Stimulated activated CD4-positive, alpha-beta T cell treated with anti-CD3 and anti-CD28 coated beads, Interleukin-15, amount 100 ng/mL, for 48 hours (primary cell): ENCODE results near the gene FHIT.

Experiments used
- DNase-seq, 2 donors: peaks; one replicate each; pipeline ENCODE4 v3.0.0-alpha.2; 2020; ENCODE audit warnings: low read depth in 2 of 2

Gene FHIT

DNA sequence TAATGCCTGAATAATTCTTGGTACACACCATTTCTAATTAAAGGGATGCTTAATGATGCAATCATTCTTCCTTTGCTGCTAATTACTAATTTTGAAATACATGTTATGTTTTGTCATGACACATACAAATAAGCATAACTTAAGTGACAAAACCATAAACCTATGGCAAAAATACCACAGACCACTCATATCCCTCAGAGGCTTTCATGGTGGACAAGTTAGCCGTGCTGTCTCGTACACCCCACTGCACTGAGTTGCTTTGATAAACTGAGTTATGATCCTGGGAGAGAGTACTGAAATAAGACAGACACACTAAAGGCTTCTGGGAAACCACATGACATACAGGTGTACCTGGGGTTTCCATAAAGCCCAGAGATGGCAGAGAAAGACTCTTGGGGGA is 913.8 kb downstream of the FHIT start:
- no peak for DNase-seq

DNA sequence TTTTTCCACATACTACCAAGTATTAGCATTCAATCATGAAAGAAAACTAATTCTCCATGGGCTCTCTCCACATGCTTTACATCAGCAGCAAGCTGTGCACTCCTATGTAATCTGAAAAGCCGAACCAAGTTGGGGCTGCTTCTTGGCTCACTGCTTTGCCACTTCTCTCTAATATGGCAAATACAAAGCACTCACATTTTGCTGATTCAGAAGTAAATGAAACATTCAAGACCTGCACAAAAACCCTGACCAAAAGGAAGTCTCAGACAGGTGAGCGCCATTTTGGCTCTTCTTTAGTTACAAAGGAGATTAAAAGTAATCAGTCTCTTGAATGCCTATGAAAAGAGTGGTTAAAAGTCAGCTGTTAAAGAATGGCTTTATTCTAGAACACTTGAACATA is 915.2 kb downstream of the FHIT start:
- no peak for DNase-seq

DNA sequence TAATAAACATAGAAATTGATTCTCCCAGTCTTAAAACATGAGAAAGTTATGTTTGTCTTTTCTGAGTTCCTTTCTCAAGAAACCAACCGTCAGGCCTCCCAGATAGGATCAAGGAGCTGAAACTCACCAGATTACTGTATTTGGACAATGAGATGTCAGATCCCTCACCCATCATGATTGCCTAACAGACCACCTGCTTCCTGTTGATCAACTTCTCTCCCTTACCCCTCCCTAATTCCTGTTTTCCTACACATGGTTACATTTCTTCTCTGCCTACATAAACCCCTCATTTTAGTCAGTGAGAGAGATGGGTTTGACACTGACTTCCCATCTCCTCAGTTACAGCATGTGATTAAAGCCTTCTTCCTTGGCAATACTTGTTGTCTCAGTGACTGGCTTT is 917.5 kb downstream of the FHIT start:
- no peak for DNase-seq

DNA sequence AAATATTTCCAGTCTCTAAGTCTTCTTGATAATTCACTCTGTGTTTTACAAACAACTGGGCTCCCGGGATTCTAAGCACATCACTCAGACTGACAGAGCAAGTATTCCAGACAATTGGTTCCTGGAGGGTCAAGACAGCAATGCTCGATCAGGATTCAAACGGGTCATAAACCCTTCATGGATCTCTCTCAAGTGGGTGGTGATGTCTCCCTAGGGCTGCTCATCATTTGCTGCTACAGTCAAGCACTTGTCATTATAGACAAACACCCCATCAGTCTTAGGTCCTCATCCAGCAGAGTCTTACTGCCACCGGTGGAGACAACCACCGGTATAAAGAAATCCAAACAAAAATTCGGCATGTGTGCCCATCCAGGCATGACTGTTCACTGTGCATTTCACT is 921.1 kb downstream of the FHIT start:
- no peak for DNase-seq

DNA sequence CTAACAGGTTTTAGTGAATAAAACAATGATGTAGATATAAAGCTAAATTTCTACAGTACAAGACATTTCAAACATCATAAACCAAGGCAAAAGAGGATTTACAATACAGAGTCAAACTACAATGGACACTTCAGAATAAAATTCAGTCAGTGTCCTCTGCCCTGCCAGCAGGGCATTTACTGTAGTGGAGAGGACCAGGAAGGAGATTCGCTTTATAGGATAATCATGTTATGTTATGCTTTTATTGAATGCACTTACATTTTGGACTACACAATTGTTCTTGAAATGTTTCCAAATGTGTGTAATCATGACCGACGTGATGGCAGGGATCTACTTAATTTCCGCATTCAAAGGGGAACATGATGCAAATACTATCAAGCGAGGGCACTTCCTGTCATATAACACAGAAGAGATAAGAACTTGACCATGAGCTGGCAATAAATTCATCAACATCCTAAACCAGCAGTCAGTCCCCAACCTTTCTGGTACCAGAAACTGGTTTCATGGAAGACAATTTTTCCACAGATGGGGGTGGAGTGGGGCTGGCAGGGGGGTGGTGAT is 925.6 kb downstream of the FHIT start:
- DNase-seq, result no peak

DNA sequence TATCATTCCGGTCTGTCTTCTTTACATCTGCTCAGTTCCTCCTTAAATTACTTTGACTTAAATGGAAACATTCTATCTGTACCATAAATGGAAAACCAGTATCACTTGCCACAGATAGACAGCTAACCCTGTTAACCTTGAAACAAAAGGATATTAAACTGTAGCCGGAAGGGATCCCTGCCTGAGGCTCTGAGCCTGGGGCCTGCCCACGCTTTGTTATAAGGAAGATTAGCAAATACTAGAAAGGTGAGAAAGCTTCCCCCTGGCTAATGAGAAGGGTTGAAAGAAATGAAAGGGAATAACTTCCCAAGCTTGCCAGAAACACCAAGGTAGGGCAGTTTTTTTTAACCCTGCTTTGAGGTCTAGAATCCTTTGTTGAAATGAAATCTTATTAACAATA is 927.6 kb downstream of the FHIT start:
- no peak for DNase-seq

DNA sequence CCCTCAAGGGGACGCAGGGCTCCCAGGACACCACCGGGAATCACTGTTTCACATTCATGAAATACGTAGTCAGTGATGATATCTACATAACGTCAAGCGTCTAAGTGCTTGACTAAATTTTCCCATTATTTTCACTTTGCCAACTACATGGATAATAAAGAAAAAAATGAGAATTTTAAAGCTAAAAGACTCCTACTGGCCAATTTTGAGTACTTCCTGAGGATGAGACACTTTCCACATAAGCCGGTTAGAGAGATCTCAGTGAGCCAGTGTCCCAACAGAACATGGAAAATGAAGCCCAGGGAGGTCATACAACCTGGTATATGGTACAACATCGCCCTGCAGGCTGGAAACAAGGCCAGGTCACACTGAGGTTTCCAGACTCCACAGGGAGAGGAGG is 928.1 kb downstream of the FHIT start:
- DNase-seq, result no peak

DNA sequence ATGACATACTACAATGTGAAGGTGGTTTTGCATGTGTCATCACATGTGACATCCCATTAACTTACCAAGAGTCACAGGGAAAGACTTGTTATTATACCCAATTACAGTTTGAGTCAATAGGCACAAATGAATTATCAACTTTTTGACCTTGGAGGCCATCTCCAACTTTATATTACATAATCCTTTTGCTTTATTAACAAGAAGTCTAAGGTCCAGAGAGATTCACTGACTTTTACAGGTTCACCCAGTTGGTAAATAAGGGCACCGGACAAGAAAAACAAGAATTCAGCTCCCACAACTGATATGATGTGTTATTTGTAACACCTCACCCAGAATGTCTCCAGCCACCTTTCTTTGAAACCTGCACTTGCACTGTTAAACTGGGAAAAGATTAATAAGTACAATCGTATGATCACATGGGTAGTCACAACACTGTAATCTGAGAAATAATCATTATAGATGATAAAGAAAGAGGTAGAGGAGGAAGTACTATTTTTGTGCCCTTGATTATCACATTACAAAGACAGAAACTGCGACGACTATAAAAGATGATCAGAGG is 928.9 kb downstream of the FHIT start:
- no peak for DNase-seq

DNA sequence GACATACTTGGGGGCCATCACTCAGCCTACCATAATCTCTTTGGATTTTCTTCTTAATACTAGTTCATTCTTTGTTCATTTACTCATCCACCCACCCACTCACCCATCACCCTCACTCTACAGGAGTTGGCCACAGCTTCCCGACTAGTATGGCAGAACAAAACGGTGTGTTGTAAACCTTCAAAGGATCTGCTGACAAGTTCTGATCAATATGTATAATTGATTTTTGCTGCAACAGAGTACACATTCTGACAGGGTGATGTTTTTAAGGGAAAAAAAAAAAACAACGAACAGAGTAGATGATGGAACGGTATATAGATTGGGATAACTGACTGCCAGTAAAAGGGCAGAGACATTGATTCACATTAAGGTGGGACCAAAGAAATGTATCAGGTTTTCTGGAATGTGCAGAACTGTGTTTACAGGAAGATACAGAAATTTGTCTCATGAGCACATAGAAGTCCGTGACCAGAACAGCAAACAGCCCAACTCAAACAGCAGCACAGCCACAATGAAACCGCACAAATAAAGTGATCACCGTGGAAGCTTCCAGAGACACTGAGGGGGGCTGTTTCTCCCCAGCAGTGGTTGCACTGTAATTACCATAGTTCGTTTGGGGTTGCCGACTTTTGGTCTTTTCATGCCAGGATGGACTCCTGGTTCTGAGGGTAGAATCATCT is 931.9 kb downstream of the FHIT start:
- no peak for DNase-seq

DNA sequence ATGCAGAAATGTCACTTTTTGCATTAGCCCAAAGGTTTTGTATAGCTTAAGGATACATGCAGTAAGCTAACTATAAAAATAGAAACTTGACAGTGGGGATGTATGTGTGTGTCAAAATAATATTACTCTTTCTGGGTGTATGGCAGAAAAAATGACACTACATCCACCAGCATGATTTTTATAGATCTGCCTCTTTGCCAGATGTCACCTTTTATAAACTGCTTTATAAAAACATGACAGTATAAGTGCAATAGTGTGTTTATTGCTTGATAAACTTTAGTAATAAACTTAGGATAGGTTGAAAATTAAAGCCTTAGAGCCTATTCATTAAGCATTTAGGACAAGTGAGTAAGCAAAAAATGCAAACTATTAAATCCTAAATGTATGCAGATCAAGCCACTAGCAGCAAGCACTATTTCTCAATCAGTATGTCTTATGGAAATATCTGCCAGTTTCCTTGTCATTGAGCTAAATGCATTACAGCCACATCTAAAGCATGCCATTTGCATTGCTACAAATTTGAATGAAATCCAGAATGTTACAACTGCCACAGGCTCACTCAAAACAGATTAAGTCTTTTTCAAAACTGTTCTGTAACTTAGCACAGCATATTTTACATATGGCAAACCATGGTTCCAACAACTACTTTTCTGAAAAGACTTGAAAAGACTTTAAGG is 935.0 kb downstream of the FHIT start:
- no peak for DNase-seq

DNA sequence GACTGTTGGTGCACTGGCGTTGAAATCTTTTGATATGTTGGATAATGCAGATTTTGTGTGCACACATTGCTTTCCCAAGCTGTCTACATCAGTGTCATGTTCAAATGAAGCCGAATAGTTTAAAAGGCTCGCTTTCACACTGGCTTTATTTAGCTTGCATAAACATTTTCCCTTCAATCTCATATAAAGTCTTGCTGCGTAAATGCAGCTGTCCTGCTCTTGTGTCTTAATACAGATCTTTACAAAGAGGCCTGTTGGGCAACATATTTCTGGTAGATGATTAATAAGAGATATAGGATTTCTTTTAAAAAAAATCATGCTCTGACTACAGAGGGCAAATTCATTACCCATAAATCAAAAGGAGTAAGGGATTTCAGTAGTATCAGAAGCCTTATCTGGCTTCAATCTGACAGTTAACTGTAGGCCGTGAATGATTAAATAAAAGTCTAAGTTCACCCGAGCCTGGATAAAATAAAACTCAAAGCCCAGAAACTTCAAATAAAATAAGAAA is 937.2 kb downstream of the FHIT start:
- no peak for DNase-seq

DNA sequence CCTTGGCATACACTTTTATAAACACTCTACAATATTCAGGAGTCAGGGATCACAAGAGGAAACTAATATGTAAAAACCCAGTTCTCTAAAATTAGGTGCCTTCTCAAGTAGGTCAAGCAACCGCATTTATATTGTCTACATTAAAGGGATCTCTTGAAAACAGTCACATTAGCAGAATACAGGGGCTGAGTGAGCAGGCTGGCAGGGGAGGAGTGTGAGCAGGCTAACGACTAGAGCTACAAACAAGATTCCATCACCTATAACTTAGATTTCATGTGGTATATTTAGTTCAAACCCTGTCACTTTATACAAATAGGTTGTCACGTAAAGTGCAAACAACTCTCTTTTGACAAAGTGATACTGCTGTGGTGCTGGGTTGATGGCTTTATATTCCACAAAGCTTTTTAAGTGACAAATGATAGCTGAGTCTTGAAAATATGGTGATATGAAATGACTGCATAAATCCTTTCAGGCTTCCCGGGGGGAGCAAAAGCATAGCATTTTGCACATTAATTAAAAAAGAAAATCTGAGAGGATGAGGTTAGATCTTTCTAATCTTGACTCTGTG is 937.9 kb downstream of the FHIT start:
- DNase-seq, result no peak

DNA sequence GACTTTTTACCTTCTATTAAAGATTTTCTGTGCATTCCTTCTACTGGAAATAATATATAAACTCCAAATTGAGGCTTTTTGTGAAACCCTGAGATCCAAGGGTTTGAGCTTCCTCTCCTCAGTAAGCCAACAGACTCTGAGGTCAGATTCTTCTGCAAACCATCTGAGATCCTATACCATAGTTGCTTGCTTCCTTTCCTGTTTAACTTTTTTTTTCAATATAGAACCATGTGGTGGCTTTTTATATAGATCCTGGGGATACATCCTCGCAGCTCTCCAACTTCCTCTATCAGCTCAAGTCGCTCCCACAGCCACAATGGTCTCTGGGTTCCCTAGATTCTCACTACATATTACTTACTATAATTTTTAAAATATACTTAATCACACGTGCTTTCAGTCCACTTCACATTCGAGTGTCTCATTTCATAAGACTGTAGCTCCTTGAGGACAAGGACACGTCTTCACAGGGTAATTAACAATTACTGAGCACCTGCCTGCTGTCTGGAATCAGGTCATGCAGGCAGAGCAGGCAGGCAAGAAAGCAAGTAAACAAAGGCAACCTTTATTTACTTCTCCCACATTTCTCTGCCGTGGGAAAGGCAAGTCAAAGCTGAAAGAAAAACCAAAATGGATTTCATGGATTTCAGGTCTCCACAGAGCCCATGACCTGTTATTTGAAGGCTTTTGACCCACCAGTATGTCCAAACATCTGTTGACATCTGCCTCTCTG is 941.5 kb downstream of the FHIT start:
- DNase-seq, result no peak

DNA sequence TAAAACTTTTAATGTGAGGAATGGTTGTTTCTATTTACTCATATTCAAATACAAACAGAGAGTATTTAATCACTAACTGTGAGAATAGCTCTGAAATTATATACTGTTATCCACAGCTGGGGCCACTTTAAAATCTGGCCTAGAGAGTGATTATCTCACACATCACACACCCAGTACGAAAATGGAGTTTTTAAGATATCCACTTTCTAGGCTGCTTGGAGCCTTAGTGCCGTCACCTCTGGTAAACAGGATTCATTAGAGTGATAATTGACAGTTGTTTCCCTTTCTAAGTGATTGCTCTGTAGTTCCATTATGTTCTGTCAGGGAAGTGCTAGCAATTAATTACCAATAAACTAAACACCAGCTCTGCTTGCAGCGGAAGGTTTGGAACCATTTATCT is 942.4 kb downstream of the FHIT start:
- no peak for DNase-seq

DNA sequence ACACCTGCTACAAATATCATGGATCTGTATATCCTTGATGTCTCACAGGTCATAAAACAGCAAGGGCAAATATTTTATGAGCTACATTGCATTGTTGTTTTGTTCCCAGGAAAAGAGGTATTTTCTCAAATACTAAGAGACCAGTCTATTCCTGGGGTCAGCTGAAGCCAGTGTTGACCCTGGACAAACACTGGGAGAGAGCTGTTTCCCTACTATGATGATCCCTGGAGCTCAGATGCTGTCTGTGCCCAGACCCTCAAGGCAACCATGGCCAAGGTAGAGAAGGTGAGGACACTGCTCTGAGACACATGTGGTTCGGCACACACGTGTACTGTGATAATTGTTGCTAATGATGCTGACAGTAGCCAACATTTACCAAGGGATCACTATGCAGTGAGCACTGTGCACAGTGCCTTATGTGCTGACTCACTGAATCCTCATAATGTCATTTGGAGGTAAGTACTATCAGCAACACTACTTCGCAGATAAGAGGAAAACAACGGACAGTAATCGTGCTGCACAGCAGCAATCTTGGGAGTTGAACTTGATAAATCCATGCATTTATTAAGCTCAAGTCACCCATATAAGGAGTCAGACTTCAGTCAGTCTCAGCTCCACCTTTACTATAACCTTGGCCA is 943.6 kb downstream of the FHIT start:
- DNase-seq, result no peak

DNA sequence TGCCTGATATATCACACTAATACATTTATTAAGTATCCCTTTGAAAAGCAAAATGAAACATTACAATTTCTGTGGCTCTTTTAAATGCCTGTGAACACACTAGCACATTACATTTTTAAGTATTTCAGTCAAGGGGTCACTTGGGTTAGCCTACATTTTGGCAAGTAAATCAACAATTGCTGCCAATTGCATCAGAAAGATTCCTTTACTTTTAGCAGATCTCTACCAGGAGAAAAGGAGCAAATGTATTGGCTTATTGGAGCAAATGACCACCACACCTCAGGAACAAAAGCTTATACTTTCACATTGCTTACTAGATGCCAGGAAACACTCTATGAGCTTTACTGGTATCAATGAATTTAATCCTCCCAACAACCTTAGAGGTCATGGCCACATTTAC is 947.1 kb downstream of the FHIT start:
- no peak for DNase-seq

DNA sequence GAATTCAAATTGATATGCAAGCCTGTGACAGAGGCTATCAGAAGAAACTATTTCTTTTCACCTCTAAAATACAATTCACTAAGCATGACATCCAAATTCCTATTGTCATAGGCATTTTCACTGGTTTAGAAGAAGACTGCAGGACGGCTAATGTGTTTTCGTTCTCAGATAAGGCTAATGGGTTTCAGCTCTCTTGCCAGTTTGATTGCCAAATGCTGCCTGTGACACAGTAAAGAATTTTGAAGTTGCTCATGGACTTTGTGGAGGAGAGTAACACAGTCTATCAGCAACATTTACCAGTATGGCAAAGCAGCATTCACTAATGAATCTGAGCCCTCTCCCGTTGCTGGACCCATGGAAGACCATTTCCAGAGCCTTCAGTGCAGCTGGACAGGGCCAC is 948.1 kb downstream of the FHIT start:
- DNase-seq, result no peak

DNA sequence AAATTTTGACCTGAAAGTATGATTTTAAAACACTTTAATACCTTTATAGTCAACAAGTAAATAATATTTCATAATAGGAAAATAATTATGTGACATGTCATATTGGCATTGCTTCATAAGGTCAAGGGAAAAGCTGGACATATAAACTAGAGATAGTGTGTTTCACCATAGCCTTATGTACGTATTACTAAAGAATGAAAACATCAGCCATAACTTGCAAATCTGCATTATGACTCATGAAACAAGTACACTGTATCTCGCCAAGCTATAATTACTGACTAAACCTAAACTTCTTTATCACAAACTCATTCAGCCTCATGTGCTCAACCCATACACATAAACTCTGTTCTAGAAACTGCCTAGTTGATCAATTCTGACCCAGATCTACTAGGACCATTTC is 950.1 kb downstream of the FHIT start:
- DNase-seq, result no peak

DNA sequence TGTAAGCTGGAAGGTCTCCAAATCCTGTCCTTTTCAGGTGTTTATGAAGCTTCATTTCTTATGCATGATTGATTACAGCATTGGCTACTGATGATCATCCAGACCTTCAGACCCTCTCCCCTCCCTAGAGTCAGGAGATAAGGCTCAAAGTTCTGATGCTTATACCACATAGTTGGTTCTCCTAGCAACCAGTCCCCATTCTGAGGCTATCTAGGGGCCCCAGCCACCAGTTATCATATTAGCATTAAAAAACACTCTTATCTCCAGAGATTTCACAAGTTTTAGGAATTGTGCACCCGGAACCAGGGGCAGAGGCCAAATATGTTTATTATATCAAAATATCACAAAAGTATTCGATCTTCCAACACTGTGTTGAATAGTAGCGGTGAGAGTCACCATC is 953.1 kb downstream of the FHIT start:
- DNase-seq, result no peak

DNA sequence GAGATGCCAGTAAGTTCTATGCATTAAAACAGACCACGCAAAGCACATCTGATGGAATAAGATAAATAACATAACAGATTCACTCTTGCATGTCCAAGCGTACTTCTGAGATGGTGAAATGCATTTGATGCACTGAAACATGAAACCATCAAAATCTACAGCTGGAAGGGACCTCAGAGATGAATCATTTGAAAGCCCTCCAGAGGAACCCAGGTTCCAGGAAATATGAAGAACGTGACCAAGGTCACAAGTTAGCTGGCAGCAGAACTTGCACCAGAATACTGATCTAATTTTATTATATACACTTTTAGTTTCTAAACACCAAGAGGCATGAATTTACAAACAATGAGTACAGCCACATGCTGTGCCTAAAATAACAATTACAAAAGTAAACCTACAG is 957.1 kb downstream of the FHIT start:
- no peak for DNase-seq

DNA sequence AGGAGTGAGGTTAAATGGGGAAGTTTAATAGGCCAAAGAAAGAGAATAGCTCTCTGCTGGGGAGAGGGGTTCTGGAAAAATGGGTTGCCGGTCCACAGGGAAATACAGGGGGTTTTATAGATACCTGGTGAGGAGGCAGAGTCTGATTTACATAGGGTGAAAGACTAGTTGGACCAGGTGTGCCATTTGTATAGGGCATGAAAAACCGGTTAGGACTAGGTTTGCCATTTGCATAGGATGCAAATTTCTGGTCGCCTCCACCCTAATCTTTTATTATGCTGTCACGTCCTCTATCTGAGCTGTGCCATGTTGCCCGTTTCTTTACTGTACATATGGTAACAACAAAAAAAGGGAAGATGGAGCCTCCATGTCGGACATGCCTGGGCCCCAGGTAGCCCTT is 960.1 kb downstream of the FHIT start:
- DNase-seq, result no peak

DNA sequence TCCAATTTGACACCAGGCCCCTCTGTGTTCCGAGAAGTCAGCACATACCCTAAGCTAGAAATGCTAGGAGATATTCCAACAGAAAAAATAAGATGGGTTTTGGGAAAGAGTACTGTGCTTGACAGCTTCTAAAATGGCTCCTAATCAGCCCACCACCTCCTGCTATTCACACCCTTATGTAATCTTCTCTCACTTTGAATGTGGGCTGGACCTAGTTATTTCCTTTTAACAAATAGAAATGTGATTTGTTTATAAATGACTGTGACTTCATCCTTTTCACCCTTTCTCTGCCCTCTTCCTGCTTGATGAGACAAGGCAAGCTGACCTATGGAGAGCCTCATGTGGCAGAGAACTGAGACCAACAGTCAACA is 961.1 kb downstream of the FHIT start:
- no peak for DNase-seq
